A549 treated with Hydrocortisone at 1 μM for 4 hours (cell line): ENCODE data around the gene SPANXN5. TPM values are rescaled to one million over a fixed set of nuclear protein-coding genes. Genes with fewer than 3 reads are reported as not detected.

Source experiments
- total RNA-seq: library from RNA; stranded (reverse); fragments of 200-300 nt; extraction: Qiagen RNA extraction; gene quantifications from 5 replicates; pipeline ENCODE4 v1.2.3, GENCODE V29; 2022

The SPANXN5 gene, protein sequence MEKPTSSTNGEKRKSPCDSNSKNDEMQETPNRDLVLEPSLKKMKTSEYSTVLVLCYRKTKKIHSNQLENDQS
- 0.06 TPM in 1 of 5 replicates, not detected in the others for total RNA-seq

DNA sequence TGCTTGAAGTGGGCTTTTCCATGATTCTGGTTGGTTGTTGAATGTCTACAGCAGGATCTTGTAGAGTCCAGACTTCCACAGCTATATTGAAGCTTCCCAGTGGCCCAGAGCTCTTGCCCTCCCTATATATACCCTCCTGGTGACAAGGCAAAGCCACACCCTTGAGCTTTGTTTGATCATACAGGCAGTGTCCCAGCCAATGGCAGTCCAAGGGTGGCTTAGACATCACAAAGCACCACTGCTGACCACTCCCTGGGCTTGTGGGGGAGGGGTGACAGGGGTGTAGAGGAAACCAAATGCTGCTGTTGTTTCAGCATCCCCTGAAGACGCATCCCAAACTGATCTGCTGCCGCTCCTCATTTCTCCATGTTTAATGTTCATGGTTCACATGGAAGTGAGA is at the start of gene SPANXN5:
SPANXN5 (minus strand) TSS at position 101 of the 400 bp plus-strand sequence; CDS start at position 22, 79 bp downstream.

GRCh38 chrX:52811065-52811625 is 13.9 kb upstream of the SPANXN5 start, which contains the start of gene XAGE5:
TSS of gene XAGE5 (plus strand) at chrX:52811287. CDS start at chrX:52812567, 1,280 bp downstream.

DNA sequence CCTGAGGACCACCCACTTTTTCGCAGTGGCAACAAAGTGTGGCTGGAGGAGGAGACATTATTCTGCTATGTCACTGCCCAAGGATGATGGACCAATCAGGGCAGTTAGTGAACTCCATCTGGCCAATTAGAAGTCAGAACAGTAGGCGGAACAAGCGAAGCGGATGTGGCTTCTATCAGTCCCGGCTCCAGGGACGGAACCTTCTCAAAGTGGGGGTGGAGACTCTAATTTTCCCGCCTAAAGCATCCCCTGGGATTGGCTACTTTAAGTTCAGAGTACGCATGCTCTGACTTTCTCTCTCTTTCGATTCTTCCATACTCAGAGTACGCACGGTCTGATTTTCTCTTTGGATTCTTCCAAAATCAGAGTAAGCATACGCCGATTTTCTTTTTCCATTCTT is 46.3 kb downstream of the SPANXN5 start, which contains the start of gene SSX2B:
SSX2B (plus strand) TSS at position 301 of the 400 bp plus-strand sequence. CDS start 1,429 bp downstream, outside the sequence.

Other genes with a start within 250 kb of the SPANXN5 start
- not detected in 5 replicates for gene SSX7, start 142.5 kb downstream of the SPANXN5 start, total RNA-seq
- not detected in 5 replicates for gene SSX2, start 90.2 kb downstream of the SPANXN5 start, total RNA-seq
- gene SSX2B, start 46.2 kb downstream of the SPANXN5 start, total RNA-seq, result not detected in 5 replicates
- gene XAGE5, start 13.9 kb upstream of the SPANXN5 start, total RNA-seq, result not detected in 5 replicates
- not detected in 5 replicates for gene XAGE3, start 70.7 kb upstream of the SPANXN5 start, total RNA-seq
- gene FAM156B, start 99.9 kb upstream of the SPANXN5 start, total RNA-seq, result 7.9 to 14.8 TPM (median 9.6 TPM) in 5 replicates
- 12.0 to 21.5 TPM (median 16.3 TPM) in 5 replicates for gene FAM156A, start 161.1 kb upstream of the SPANXN5 start, total RNA-seq